Measurements from ENCODE around the gene FRMD4A. TPM values are rescaled to one million over a fixed set of nuclear protein-coding genes. Genes with fewer than 3 reads are reported as not detected.

Gene FRMD4A
- total RNA-seq, 1 donor from 2014 or later = 20.2 TPM

DNA sequence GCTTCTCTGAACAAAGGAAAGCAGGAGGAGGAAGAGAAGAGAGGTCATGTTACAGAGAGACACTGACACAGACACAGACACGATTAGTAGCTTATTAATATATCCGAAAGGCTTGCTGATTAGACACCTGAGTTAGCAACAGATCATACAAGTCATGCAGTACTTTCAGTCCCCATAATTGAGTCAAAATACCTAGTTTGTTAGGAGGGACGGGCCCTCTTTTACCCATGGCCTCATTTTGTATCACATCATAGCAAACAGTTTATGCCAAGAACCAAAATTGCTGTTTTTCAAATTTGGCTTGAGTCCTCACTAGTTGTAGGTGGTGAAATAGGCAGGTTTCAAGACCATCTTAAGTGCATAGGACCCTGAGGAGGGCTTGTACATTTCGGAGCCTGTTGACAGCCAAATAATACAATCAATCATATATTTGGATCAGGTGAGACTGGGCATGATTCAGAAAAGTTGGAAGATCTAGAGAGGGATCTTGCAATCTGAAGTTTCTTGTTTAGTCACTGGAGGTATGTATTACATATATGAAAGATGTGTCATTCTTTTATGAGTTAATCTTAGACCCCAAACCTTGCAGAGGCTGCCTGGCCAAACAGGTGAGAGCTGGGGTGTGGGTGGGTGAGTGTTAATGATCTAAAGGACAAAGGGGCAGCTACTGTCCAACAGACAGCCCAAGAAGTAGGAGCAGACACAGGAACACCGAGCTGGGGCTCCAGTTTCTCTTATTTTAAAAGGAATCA lies 678.6 kb downstream of the FRMD4A start:
- H3K4me3 Mint-ChIP-seq = no peak overlapping the region

DNA sequence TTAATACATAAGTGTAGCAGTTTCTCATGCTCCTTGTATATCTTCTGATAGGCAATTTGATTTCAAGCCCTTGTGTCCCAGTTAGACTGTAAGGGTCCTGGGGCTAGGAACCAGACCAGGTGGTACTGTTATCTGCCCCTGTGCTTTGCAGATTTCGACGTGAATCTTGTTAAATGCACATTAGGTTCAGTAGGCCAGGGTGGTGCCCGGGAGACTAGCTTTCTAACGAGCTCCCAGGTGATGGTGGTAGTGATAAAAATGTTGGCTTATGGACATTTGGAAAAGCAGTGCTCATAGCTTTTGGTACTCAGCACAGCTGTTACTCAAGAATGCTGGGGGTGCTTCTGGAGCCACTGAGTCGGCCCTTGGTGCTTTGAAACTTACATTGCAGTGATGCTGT lies 679.8 kb downstream of the FRMD4A start:
- Mint-ChIP-seq H3K27ac (no peak overlapping the region), H3K36me3 (peaks cover 48% of the 10 kb centered on the region), H3K4me3 (no peak overlapping the region), H3K27me3 (ENCODE audit: insufficient read depth, low read depth) (no peaks in the 10 kb centered on the region), H3K4me1 (peaks cover 7% of the 10 kb centered on the region), H3K9me3 (no peaks in the 10 kb centered on the region)
- no peaks in the 10 kb centered on the region for H3K79me2 ChIP-seq (ENCODE audit: low read depth)
- H3K9ac ChIP-seq = no peak overlapping the region
- no peaks in the 10 kb centered on the region for H3K4me1 ChIP-seq
- H3K36me3 ChIP-seq = no peaks in the 10 kb centered on the region
- H2AFZ ChIP-seq (replicated peaks) = no peak overlapping the region
- H3K9me3 ChIP-seq (ENCODE audit: low read depth) = no peaks in the 10 kb centered on the region
- no peak overlapping the region for H3K27ac ChIP-seq
- no peaks in the 10 kb centered on the region for H3F3A ChIP-seq (ENCODE audit: low read depth)
- no peak for TF ChIP-seq EZH2 (IDR thresholded peaks at IDR 0.05)
- TF ChIP-seq, protein P1, sequence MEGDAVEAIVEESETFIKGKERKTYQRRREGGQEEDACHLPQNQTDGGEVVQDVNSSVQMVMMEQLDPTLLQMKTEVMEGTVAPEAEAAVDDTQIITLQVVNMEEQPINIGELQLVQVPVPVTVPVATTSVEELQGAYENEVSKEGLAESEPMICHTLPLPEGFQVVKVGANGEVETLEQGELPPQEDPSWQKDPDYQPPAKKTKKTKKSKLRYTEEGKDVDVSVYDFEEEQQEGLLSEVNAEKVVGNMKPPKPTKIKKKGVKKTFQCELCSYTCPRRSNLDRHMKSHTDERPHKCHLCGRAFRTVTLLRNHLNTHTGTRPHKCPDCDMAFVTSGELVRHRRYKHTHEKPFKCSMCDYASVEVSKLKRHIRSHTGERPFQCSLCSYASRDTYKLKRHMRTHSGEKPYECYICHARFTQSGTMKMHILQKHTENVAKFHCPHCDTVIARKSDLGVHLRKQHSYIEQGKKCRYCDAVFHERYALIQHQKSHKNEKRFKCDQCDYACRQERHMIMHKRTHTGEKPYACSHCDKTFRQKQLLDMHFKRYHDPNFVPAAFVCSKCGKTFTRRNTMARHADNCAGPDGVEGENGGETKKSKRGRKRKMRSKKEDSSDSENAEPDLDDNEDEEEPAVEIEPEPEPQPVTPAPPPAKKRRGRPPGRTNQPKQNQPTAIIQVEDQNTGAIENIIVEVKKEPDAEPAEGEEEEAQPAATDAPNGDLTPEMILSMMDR (IDR thresholded peaks at IDR 0.05) = no peak
- no peak for TF ChIP-seq EZH2phosphoT487 (IDR thresholded peaks at IDR 0.05)
- no peak overlapping the region for H3K4me2 ChIP-seq
- H3K4me3 ChIP-seq = no peak overlapping the region
- DNase-seq (ENCODE audit: low spot score) = no peak
- H3K27me3 ChIP-seq = no peaks in the 10 kb centered on the region
- H4K20me1 ChIP-seq (ENCODE audit: low read depth) = no peaks in the 10 kb centered on the region

More for the DNA sequence above, 678.6 kb downstream of the FRMD4A start:
- Histone ChIP-seq H3K36me3 (no peaks in the 10 kb centered on the region), H3K27me3 (no peaks in the 10 kb centered on the region), H2AFZ (replicated peaks) (no peak overlapping the region), H3F3A (ENCODE audit: low read depth) (no peaks in the 10 kb centered on the region), H3K9ac (no peak overlapping the region), H3K79me2 (ENCODE audit: low read depth) (no peaks in the 10 kb centered on the region), H3K9me3 (ENCODE audit: low read depth) (no peaks in the 10 kb centered on the region), H3K4me3 (no peak overlapping the region), H3K4me2 (no peak overlapping the region), H3K4me1 (no peaks in the 10 kb centered on the region), H3K27ac (no peak overlapping the region), H4K20me1 (ENCODE audit: low read depth) (no peaks in the 10 kb centered on the region)
- Mint-ChIP-seq H3K9me3 (no peaks in the 10 kb centered on the region), H3K36me3 (peaks cover 42% of the 10 kb centered on the region), H3K27ac (peak overlapping the region; percentile 61), H3K27me3 (ENCODE audit: insufficient read depth, low read depth) (no peaks in the 10 kb centered on the region), H3K4me1 (peaks cover 7% of the 10 kb centered on the region)
- DNase-seq (ENCODE audit: low spot score) = no peak
- TF ChIP-seq, protein P1 (IDR thresholded peaks at IDR 0.05) = no peak
- no peak for TF ChIP-seq EZH2 (IDR thresholded peaks at IDR 0.05)
- no peak for TF ChIP-seq EZH2phosphoT487 (IDR thresholded peaks at IDR 0.05)

DNA sequence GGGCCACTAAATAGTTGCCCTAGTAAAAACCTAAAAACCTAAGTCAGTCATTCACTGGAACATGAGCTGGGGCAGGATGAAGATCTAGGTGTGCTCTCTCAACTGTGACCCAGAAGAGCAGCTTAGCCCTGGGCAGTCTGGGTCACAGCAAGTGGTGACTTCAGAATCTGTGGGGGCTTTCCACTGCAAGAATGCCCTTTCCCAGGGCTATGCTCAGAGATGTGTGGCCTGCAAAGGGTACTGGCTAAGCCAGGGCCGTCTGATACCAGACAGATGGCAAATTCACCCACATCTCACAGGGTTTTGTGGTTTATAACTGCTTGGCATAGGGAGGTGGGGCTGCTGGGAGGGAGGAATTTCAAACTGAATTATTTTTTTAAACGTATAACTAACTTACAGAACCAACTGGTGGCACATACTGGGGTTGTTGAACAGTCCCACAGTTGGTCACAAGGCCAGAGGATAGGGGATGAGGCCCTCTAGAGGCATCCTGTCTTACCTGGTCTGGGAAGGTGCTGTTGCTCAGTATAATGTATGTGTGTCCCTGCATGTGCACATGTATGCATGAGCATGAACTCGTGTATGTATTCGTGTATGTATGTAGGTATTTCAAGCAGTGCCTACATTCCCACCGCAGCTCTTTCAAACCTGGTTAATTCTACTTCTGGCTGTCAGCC lies 680.7 kb downstream of the FRMD4A start:
- no peaks in the 10 kb centered on the region for H4K20me1 ChIP-seq (ENCODE audit: low read depth)
- H3K36me3 ChIP-seq = no peaks in the 10 kb centered on the region
- Mint-ChIP-seq H3K36me3 (peaks cover 50% of the 10 kb centered on the region), H3K27ac (peak overlapping the region; percentile 37), H3K9me3 (no peaks in the 10 kb centered on the region), H3K4me1 (peaks cover 7% of the 10 kb centered on the region), H3K27me3 (ENCODE audit: insufficient read depth, low read depth) (no peaks in the 10 kb centered on the region), H3K4me3 (no peak overlapping the region)
- H3F3A ChIP-seq (ENCODE audit: low read depth) = no peaks in the 10 kb centered on the region
- DNase-seq (ENCODE audit: low spot score) = no peak
- no peaks in the 10 kb centered on the region for H3K27me3 ChIP-seq
- no peak overlapping the region for H2AFZ ChIP-seq (replicated peaks)
- H3K9me3 ChIP-seq (ENCODE audit: low read depth) = no peaks in the 10 kb centered on the region
- no peak overlapping the region for H3K9ac ChIP-seq
- H3K79me2 ChIP-seq (ENCODE audit: low read depth) = no peaks in the 10 kb centered on the region
- H3K4me1 ChIP-seq = no peaks in the 10 kb centered on the region
- no peak overlapping the region for H3K4me3 ChIP-seq
- H3K4me2 ChIP-seq = no peak overlapping the region
- no peak for TF ChIP-seq EZH2 (IDR thresholded peaks at IDR 0.05)
- TF ChIP-seq EZH2phosphoT487 (IDR thresholded peaks at IDR 0.05) = no peak
- TF ChIP-seq, protein P1 (IDR thresholded peaks at IDR 0.05) = no peak
- no peak overlapping the region for H3K27ac ChIP-seq

Measured in neural progenitor cell (in vitro differentiated cells).